GM12874 (cell line): ENCODE measurements around the gene NR1I2.

ENCODE experiments used
- CTCF ChIP-seq: IDR thresholded peaks from 2 replicates; pipeline ENCODE4 v1.5.1; 2011; ENCODE audit warnings: low read depth, mild to moderate bottlenecking, control low read depth, low read length, moderate library complexity; ENCODE audit not compliant: insufficient read depth

The NR1I2 gene

DNA sequence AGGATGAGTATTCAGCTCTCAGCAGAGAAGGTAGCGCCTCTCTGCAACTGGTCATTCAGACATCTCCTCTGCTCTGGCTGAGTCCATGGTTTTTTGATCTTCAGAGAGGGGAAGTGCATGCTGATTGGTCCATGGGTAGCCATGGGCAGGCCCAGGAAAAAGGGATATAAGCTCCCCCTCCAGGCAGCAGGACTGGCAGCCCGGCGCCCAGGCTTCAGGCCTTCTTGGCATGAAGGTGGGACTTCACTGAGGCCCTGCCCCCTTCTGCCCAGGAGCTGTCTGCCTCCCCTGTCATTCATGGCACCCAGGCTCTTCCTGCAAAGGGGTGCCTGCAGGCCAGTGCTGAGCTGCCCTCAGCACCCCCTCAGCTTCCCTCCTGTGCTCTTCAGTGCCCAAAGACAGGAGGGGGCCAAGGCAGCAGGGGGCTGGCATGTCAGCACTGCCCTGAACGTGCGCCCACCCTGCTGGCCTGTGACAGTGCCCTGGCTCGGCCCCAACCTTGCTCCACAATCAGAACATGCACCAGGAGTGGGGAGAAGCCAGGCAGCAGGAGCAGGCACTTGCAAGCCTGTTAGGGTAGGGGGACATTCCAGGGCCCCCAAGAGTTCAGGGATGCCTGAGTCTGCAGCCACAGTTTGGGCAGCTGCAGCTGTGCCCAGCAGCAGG, 13.8 kb upstream of the NR1I2 start:
- no peak for TF ChIP-seq CTCF

- TF ChIP-seq CTCF: no peak
Measured at GRCh38 chr3:119768668-119769393, 13.1 kb upstream of the NR1I2 start.

GRCh38 chr3:119769394-119770149, 12.3 kb upstream of the NR1I2 start:
- TF ChIP-seq CTCF: no peak

GRCh38 chr3:119774444-119774843, 7.5 kb upstream of the NR1I2 start:
- no peak for TF ChIP-seq CTCF

DNA sequence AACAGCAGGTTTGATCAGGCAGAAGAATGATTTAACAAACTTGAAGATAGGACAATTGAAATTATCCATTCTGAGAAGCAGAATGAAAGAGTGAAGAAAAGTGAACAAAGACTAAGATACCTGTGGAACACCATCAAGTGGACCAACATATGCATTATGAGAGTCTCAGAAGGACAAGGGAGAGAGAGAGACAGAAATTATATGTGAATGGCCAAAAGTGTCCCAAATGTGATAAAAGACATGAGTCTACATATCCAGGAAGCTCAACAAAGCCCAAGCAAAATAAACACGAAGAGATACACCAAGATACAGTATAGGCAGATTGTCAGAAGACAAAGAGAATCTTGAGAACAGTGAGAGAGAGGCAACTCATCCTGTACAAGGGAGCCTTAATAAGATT, 5.6 kb upstream of the NR1I2 start:
- TF ChIP-seq CTCF: no peak

GRCh38 chr3:119778176-119778575, 3.7 kb upstream of the NR1I2 start:
- no peak for TF ChIP-seq CTCF

DNA sequence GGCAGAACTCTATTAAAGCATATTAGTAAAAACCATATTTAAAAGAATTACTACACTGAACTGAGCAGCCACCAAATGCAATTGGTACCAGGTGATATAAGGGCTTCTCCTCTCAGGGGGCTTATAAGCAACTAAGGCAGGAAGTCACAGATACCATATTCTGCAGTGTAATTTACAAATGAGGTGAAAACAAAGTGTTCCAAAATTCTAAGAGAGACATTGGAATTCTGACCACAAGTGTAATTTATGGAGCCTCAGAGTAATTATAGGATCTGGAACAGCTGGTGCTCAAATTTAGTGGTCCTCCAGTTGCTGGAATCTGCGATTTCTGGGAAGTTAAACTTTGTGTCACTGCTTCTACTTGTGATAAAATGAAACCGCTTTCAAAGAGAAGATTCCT, 3.1 kb upstream of the NR1I2 start:
- no peak for TF ChIP-seq CTCF
